ENCODE data around the gene C16orf95. TPM values are rescaled to one million over a fixed set of nuclear protein-coding genes. Genes with fewer than 3 reads are reported as not detected.
"Not testable (repeated sequence)": the region's sequence is repeated elsewhere in the genome, so short reads cannot be mapped to it uniquely, and the experiment has no call there.

Gene C16orf95
- total RNA-seq = 2.6 TPM
- long read RNA-seq = 0 reads

GRCh38 chr16:87316923-87317749 lies at the start of gene C16orf95:
Gene C16orf95, minus strand, starts transcription at chr16:87317392. Its CDS starts 150 bp downstream, at chr16:87317242.
- ATAC-seq (peak; percentile 99), DNase-seq (peak; percentile 96)
- intact Hi-C loops (cut with micrococcal nuclease) = no loop called here

- intact Hi-C loops (cut with micrococcal nuclease) = no loop called here
- ATAC-seq (no peak), DNase-seq (no peak)
These were observed 49.7 kb upstream of the C16orf95 start for GRCh38 chr16:87366930-87367329.

- intact Hi-C loops (cut with micrococcal nuclease) = no loop called here
- ATAC-seq (no peak), DNase-seq (no peak)
These were observed 49.1 kb upstream of the C16orf95 start for GRCh38 chr16:87366288-87366687.

GRCh38 chr16:87365021-87365713 lies 48.0 kb upstream of the C16orf95 start:
- no peak for DNase-seq
- intact Hi-C loops (cut with micrococcal nuclease) = no loop called here
- no peak for ATAC-seq

- ATAC-seq (peak; percentile 84), DNase-seq (peak; percentile 80)
- intact Hi-C loops (cut with micrococcal nuclease) = no loop called here
These were observed 46.7 kb upstream of the C16orf95 start for GRCh38 chr16:87363771-87364455.

GRCh38 chr16:87362828-87363559 lies 45.8 kb upstream of the C16orf95 start:
- intact Hi-C loops (cut with micrococcal nuclease); DNase-seq: not testable (repeated sequence)
- peak; percentile 11 for ATAC-seq

GRCh38 chr16:87361916-87362619 lies 44.9 kb upstream of the C16orf95 start:
- DNase-seq (no peak), ATAC-seq (no peak)
- intact Hi-C loops (cut with micrococcal nuclease) = no loop called here

GRCh38 chr16:87360862-87361610 lies 43.8 kb upstream of the C16orf95 start:
- intact Hi-C loops (cut with micrococcal nuclease) = no loop called here
- ATAC-seq = peak; percentile 3
- no peak for DNase-seq

- intact Hi-C loops (cut with micrococcal nuclease) = no loop called here
- DNase-seq (no peak), ATAC-seq (no peak)
These were observed 41.9 kb upstream of the C16orf95 start for GRCh38 chr16:87359121-87359520.

GRCh38 chr16:87358696-87359095 lies 41.5 kb upstream of the C16orf95 start:
- DNase-seq (no peak), ATAC-seq (peak; percentile 25)

GRCh38 chr16:87358250-87358649 lies 41.1 kb upstream of the C16orf95 start:
- intact Hi-C loops (cut with micrococcal nuclease) = no loop called here
- no peak for DNase-seq
- no peak for ATAC-seq

More at GRCh38 chr16:87358696-87359095, 41.5 kb upstream of the C16orf95 start:
- intact Hi-C loops (cut with micrococcal nuclease) = no loop called here

- intact Hi-C loops (cut with micrococcal nuclease) = no loop called here
- ATAC-seq (no peak), DNase-seq (no peak)
These were observed 39.3 kb upstream of the C16orf95 start for GRCh38 chr16:87356491-87356853.

GRCh38 chr16:87353613-87354012 lies 36.4 kb upstream of the C16orf95 start:
- intact Hi-C loops (cut with micrococcal nuclease) = no loop called here
- DNase-seq = no peak
- ATAC-seq = no peak

GRCh38 chr16:87352818-87353217 lies 35.6 kb upstream of the C16orf95 start:
- ATAC-seq (no peak), DNase-seq (no peak)
- intact Hi-C loops (cut with micrococcal nuclease) = no loop called here

GRCh38 chr16:87351320-87351698 lies 34.1 kb upstream of the C16orf95 start:
- DNase-seq (no peak), ATAC-seq (peak; percentile 19)
- intact Hi-C loops (cut with micrococcal nuclease) = no loop called here

- ATAC-seq (peak; percentile 47), DNase-seq (no peak)
- intact Hi-C loops (cut with micrococcal nuclease) = no loop called here
These were observed 33.6 kb upstream of the C16orf95 start for GRCh38 chr16:87350681-87351319.

- DNase-seq (no peak), ATAC-seq (no peak)
- intact Hi-C loops (cut with micrococcal nuclease) = no loop called here
These were observed 32.8 kb upstream of the C16orf95 start for GRCh38 chr16:87350031-87350430.
